OCI-LY7 (cell line): ENCODE results near the gene INTS11. TPM values are rescaled to one million over a fixed set of nuclear protein-coding genes. Genes with fewer than 3 reads are reported as not detected.

Source experiments
- BruUV-seq: library from RNA; stranded (reverse); fragments of 400-500 nt; replicated peaks from 2 replicates; lab custom pipeline; 2021; lab: Mats Ljungman, UMichigan
- CTCF ChIA-PET: fragments of 300-600 bp; sonication (Branson Sonifier 250); formaldehyde crosslinking; loops from one replicate; lab custom pipeline; 2022; ENCODE audit warnings: antibody characterized with exemption; ENCODE audit not compliant: unreplicated experiment; lab: Charles Lee
- POLR2A ChIA-PET: fragments of 300-600 bp; sonication (Branson Sonifier 250); formaldehyde crosslinking; loops from one replicate; lab custom pipeline; 2022; ENCODE audit warnings: antibody characterized with exemption; lab: Charles Lee
- DNase-seq: peaks from one replicate; pipeline ENCODE4 v3.0.0-alpha.2; 2015; ENCODE audit warnings: low spot score
- H2AFZ ChIP-seq: fragments of 200-600 bp; sonication (generic), shearing (Covaris generic); 2 replicates; pipeline ENCODE4 v1.6.1; 2014; ENCODE audit warnings: mild to moderate bottlenecking, antibody characterized with exemption, low read length, moderate library complexity
- H3K27ac ChIP-seq: fragments of 200-600 bp; sonication (generic); 2 replicates; pipeline ENCODE4 v1.5.1; 2014; ENCODE audit warnings: mixed run types, low read depth, mild to moderate bottlenecking, moderate library complexity, low read length, inconsistent platforms; ENCODE audit not compliant: poor library complexity, severe bottlenecking
- H3K36me3 ChIP-seq: fragments of 200-600 bp; sonication (generic); 2 replicates; pipeline ENCODE4 v1.6.1; 2014; ENCODE audit warnings: mild to moderate bottlenecking, antibody characterized with exemption, low read length, moderate library complexity, mixed read lengths; ENCODE audit not compliant: insufficient read depth
- H3K4me1 ChIP-seq: fragments of 200-600 bp; sonication (generic); 2 replicates; pipeline ENCODE4 v1.5.1; 2014; ENCODE audit warnings: mild to moderate bottlenecking, low read length; ENCODE audit not compliant: insufficient read depth, poor library complexity, severe bottlenecking
- H3K4me2 ChIP-seq: fragments of 200-600 bp; sonication (generic); 2 replicates; pipeline ENCODE4 v1.6.1; 2014; ENCODE audit warnings: mild to moderate bottlenecking, low read length
- H3K4me3 ChIP-seq: fragments of 200-600 bp; sonication (generic); 2 replicates; pipeline ENCODE4 v1.5.1; 2014; ENCODE audit warnings: mild to moderate bottlenecking, low read depth, low read length; ENCODE audit not compliant: poor library complexity, severe bottlenecking
- H3K79me2 ChIP-seq: fragments of 200-600 bp; sonication (generic); 2 replicates; pipeline ENCODE4 v1.6.1; 2016; ENCODE audit warnings: low read depth, mild to moderate bottlenecking, low read length, moderate library complexity, mixed read lengths; ENCODE audit not compliant: insufficient read depth
- H3K9me2 ChIP-seq: fragments of 200-600 bp; sonication (generic); 2 replicates; pipeline ENCODE4 v1.6.1; 2016; ENCODE audit warnings: mild to moderate bottlenecking, low read length, mixed read lengths; ENCODE audit not compliant: insufficient read depth
- H3K9me3 ChIP-seq: fragments of 200-600 bp; sonication (generic); 2 replicates; pipeline ENCODE4 v1.6.1; 2014; ENCODE audit warnings: mild to moderate bottlenecking, mixed run types, low read length, mixed read lengths
- H4K20me1 ChIP-seq: fragments of 200-600 bp; sonication (generic); 2 replicates; pipeline ENCODE4 v1.6.1; 2014; ENCODE audit warnings: mild to moderate bottlenecking, antibody characterized with exemption, low read length, moderate library complexity, mixed read lengths; ENCODE audit not compliant: insufficient read depth
- CTCF ChIP-seq: fragments of 200-600 bp; sonication (generic); conservative IDR thresholded peaks from 2 replicates; pipeline ENCODE4 v1.5.1; 2014; ENCODE audit warnings: mild to moderate bottlenecking, antibody characterized with exemption, low read length, moderate library complexity, mixed read lengths
- EZH2phosphoT487 ChIP-seq: fragments of 200-600 bp; sonication (generic); IDR thresholded peaks from 2 replicates; pipeline ENCODE4 v1.6.1; 2018; ENCODE audit warnings: low read depth, borderline replicate concordance, mild to moderate bottlenecking, mixed run types, antibody characterized with exemption, low read length, moderate library complexity, mixed read lengths
- intact Hi-C: fragments of 100-400 bp; cut with micrococcal nuclease; formaldehyde crosslinking; loops from one replicate; pipeline ENCODE4 v1.10.0; 2022; ENCODE audit not compliant: unreplicated experiment
- total RNA-seq, 2 experiments: library from RNA; depleted of rRNA in 1 of 2; stranded (reverse); fragments of >200 nt in 1 of 2; shearing (Covaris generic) in 1 of 2; gene quantifications; 2 replicates each; pipeline ENCODE4 v1.2.3, GENCODE V29; 2014 to 2022

The INTS11 gene
- total RNA-seq, 2 experiments from 2014 or later = 142 to 146 TPM

- intact Hi-C loops = no loop called here
- H3K4me1 ChIP-seq = no peaks in the 10 kb centered on the region
- no peaks in the 10 kb centered on the region for H3K79me2 ChIP-seq
- H3K9me2 ChIP-seq = no peaks in the 10 kb centered on the region
- no peak for DNase-seq
- H2AFZ ChIP-seq = no peak overlapping the region
- H3K4me2 ChIP-seq = no peak overlapping the region
- 0 out of 2 replicates have a peak, but pooled peaks cover 2% of the 10 kb centered on the region for H3K36me3 ChIP-seq
- BruUV-seq = no TSS peak
- peaks cover 17% of the 10 kb centered on the region for H3K9me3 ChIP-seq
- no peaks in the 10 kb centered on the region for H4K20me1 ChIP-seq
- H3K4me3 ChIP-seq = no peak overlapping the region
- no peak overlapping the region for H3K27ac ChIP-seq
- ChIA-PET POLR2A (no interaction called here), CTCF (no interaction called here)
- no peak for TF ChIP-seq EZH2phosphoT487
- TF ChIP-seq CTCF = no peak
Observed at GRCh38 chr1:1364266-1364665, 39.8 kb upstream of the INTS11 start.

- H3K27ac ChIP-seq = no peak overlapping the region
- H2AFZ ChIP-seq = no peak overlapping the region
- no peaks in the 10 kb centered on the region for H3K9me2 ChIP-seq
- H3K9me3 ChIP-seq = peaks cover 14% of the 10 kb centered on the region
- CTCF ChIA-PET = no interaction called here
- H3K36me3 ChIP-seq = no peaks in the 10 kb centered on the region
- POLR2A ChIA-PET = no interaction called here
- no TSS peak for BruUV-seq
- H3K4me1 ChIP-seq = no peaks in the 10 kb centered on the region
- no peak for DNase-seq
- TF ChIP-seq EZH2phosphoT487 = no peak
- TF ChIP-seq CTCF = no peak
- H3K4me3 ChIP-seq = no peak overlapping the region
- intact Hi-C loops = no loop called here
- H4K20me1 ChIP-seq = no peaks in the 10 kb centered on the region
- no peak overlapping the region for H3K4me2 ChIP-seq
- no peaks in the 10 kb centered on the region for H3K79me2 ChIP-seq
Observed at GRCh38 chr1:1361982-1362423, 37.5 kb upstream of the INTS11 start.

- Histone ChIP-seq H3K9me2 (no peaks in the 10 kb centered on the region), H4K20me1 (no peaks in the 10 kb centered on the region), H3K9me3 (peaks cover 8% of the 10 kb centered on the region), H3K4me3 (no peak overlapping the region), H2AFZ (no peak overlapping the region), H3K4me1 (no peaks in the 10 kb centered on the region), H3K4me2 (no peak overlapping the region), H3K79me2 (no peaks in the 10 kb centered on the region), H3K36me3 (no peaks in the 10 kb centered on the region), H3K27ac (no peak overlapping the region)
- ChIA-PET CTCF (no interaction called here), POLR2A (no interaction called here)
- BruUV-seq = no TSS peak
- intact Hi-C loops = no loop called here
- TF ChIP-seq CTCF (no peak), EZH2phosphoT487 (no peak)
- DNase-seq = no peak
Observed at GRCh38 chr1:1361233-1361981, 36.9 kb upstream of the INTS11 start.
